Lower leg skin (tissue), 4 donors: ENCODE results near the gene COASY. TPM values are rescaled to one million over a fixed set of nuclear protein-coding genes. Genes with fewer than 3 reads are reported as not detected.

Experiments
- DNase-seq, 2 donors: peaks; one replicate each; pipeline ENCODE4 v3.0.0-alpha.2; 2019; ENCODE audit warnings: low spot score in 2 of 2
- H3K4me3 ChIP-seq: fragments of 200-600 bp; sonication (generic); 2 replicates; pipeline ENCODE4 v1.5.1; 2017; ENCODE audit warnings: mild to moderate bottlenecking, low read depth; ENCODE audit not compliant: poor library complexity, severe bottlenecking
- CTCF ChIP-seq, 3 donors: fragments of 450-650 bp; IDR thresholded peaks; one replicate each; pipeline ENCODE4 v1.5.1; 2016; ENCODE audit warnings: antibody characterized with exemption in 3 of 3, mild to moderate bottlenecking in 3 of 3, moderate library complexity in 2 of 3
- POLR2A ChIP-seq, 2 donors: fragments of 450-650 bp; IDR thresholded peaks; one replicate each; pipeline ENCODE4 v1.6.1; 2016 to 2017; ENCODE audit warnings: antibody characterized with exemption in 2 of 2, mild to moderate bottlenecking in 1 of 2, moderate library complexity in 1 of 2
- WGBS, 2 donors: methylation state at CpG; one replicate each; pipeline ENCODE4 v1.1.5; 2018; 5-methylcytosine and 5-hydroxymethylcytosine counted together
- intact Hi-C: fragments of 100-400 bp; cut with DNase I; formaldehyde crosslinking; loops from one replicate; pipeline ENCODE4 v1.15.0; 2023; ENCODE audit warnings: low total_unique reads
- microRNA-seq, 2 donors: library from miRNA; unstranded; fragments of <30 nt; microRNA quantifications; one replicate each; pipeline ENCODE4, GENCODE V29; 2016; ENCODE audit warnings: borderline replicate concordance in 2 of 2, borderline number of aligned reads in 1 of 2
- total RNA-seq, 4 donors: library from RNA; depleted of rRNA; stranded (reverse); fragments of >200 nt; gene quantifications; one replicate each; pipeline ENCODE4 v1.1.0, GENCODE V29; 2016

Gene COASY
- total RNA-seq, 4 donors from 2014 or later, result 32.4 to 49.5 (median 41.7) TPM

- intact Hi-C loops, result loop anchor here (2.0 kb wide), 1 partner anchor 68 kb away; the partner anchor contains the start of gene PLEKHH3
- no peak for DNase-seq
- no peak for TF ChIP-seq CTCF (IDR thresholded peaks at IDR 0.05)
- no peak for TF ChIP-seq POLR2A (IDR thresholded peaks at IDR 0.05)
Observed at GRCh38 chr17:42608305-42609181, 46.6 kb downstream of the COASY start.

GRCh38 chr17:42609182-42609813 is 47.4 kb downstream of the COASY start, which contains the start of the genes RETREG3 and TUBG1:
Gene RETREG3, minus strand, starts transcription at chr17:42609374. Its CDS starts 50 bp downstream, at chr17:42609324.
Gene TUBG1, plus strand, starts transcription at chr17:42609683. Its CDS starts 55 bp downstream, at chr17:42609738.
- H3K4me3 ChIP-seq, result peak within 1 kb of the TSS; percentile 98
- TF ChIP-seq POLR2A (IDR thresholded peaks at IDR 0.05) (peak in 1 of 2 donors; percentile 86), CTCF (IDR thresholded peaks at IDR 0.05) (no peak)
- DNase-seq, result peak; percentile 97 to 99
- intact Hi-C loops, result loop anchor here (2.0 kb wide), 1 partner anchor 68 kb away; the partner anchor contains the start of gene PLEKHH3
- 0% methylated on average over 4 to 43 of the region's 66 CpGs for WGBS, 2 donors

More at GRCh38 chr17:42608305-42609181, 46.6 kb downstream of the COASY start:
- H3K4me3 ChIP-seq, result peak overlapping the region; percentile 98
- WGBS, 2 donors, result 1% methylated on average over 30 of the region's 30 CpGs

- WGBS, 2 donors, result 6 to 14% methylated on average over 29 to 32 of the region's 42 CpGs
- peak overlapping the region; percentile 35 for H3K4me3 ChIP-seq
- DNase-seq, result peak in 1 of 2 donors; percentile 6
Observed at GRCh38 chr17:42609814-42610801, 48.2 kb downstream of the COASY start.

GRCh38 chr17:42612013-42612412 is 50.1 kb downstream of the COASY start:
- intact Hi-C loops, result no loop called here
- no peak for TF ChIP-seq CTCF (IDR thresholded peaks at IDR 0.05)
- TF ChIP-seq POLR2A (IDR thresholded peaks at IDR 0.05), result no peak
- peak in 1 of 2 donors; percentile 67 for DNase-seq
- no peak overlapping the region for H3K4me3 ChIP-seq
- 92 to 97% methylated on average over 4 of the region's 4 CpGs for WGBS, 2 donors

More at GRCh38 chr17:42609814-42610801, 48.2 kb downstream of the COASY start:
- intact Hi-C loops, result loop anchor here (2.0 kb wide), 1 partner anchor 67 kb away; the partner anchor contains the start of gene PLEKHH3

- no peak overlapping the region for H3K4me3 ChIP-seq
- intact Hi-C loops, result no loop called here
- no peak for TF ChIP-seq POLR2A (IDR thresholded peaks at IDR 0.05)
- TF ChIP-seq CTCF (IDR thresholded peaks at IDR 0.05), result no peak
- 97 to 98% methylated on average over 12 to 17 of the region's 17 CpGs for WGBS, 2 donors
- DNase-seq, result peak in 1 of 2 donors; percentile 83
Observed at GRCh38 chr17:42613699-42614295, 51.8 kb downstream of the COASY start.

Small RNA genes within 50 kb of the gene (microRNA-seq; reads per million reads assigned to microRNA genes)
- 8.5 to 9.5 reads per million in 2 donors for gene MIR5010

Other genes with a start within 250 kb of the COASY start
- gene STAT3, start 173.7 kb upstream of the COASY start, total RNA-seq, result 100 to 1,000 TPM; 109 to 149 (median 124) TPM
- gene CAVIN1, start 138.9 kb upstream of the COASY start, total RNA-seq, result 100 to 1,000 TPM; 171 to 336 (median 255) TPM
- 10 to 100 TPM; 87.6 to 95.3 (median 91.3) TPM for gene ATP6V0A1, start 103.3 kb upstream of the COASY start, total RNA-seq
- gene NAGLU, start 25.9 kb upstream of the COASY start, total RNA-seq, result 10 to 100 TPM; 32.9 to 50.5 (median 36.7) TPM
- gene HSD17B1, start 9.2 kb upstream of the COASY start, total RNA-seq, result 1 to 10 TPM; 2.3 to 6.6 (median 4.6) TPM
- 10 to 100 TPM; 37.8 to 43.2 (median 39.3) TPM for gene MLX, start 5.0 kb downstream of the COASY start, total RNA-seq
- gene PSMC3IP, start 15.6 kb downstream of the COASY start, total RNA-seq, result 1 to 10 TPM in 2 of 4 donors, under 1 TPM in 2; 0.67 to 3.6 (median 1.8) TPM
- gene RETREG3, start 47.2 kb downstream of the COASY start, total RNA-seq, result 100 to 1,000 TPM in 1 of 4 donors, 10 to 100 TPM in 3; 69.4 to 106 (median 84.3) TPM
- gene TUBG1, start 47.5 kb downstream of the COASY start, total RNA-seq, result 10 to 100 TPM; 54.4 to 61.1 (median 56.7) TPM
- gene TUBG2, start 97.1 kb downstream of the COASY start, total RNA-seq, result 10 to 100 TPM; 10.6 to 19.3 (median 13.7) TPM
- gene PLEKHH3, start 114.8 kb downstream of the COASY start, total RNA-seq, result 10 to 100 TPM; 36.1 to 66.6 (median 44.0) TPM
- 1 to 10 TPM in 2 of 4 donors, not detected in 2; 1.4 to 1.6 TPM for gene CCR10, start 119.7 kb downstream of the COASY start, total RNA-seq
- gene CNTNAP1, start 120.4 kb downstream of the COASY start, total RNA-seq, result 1 to 10 TPM in 1 of 4 donors, under 1 TPM in 3; 0.13 to 1.5 (median 0.65) TPM
- gene EZH1, start 182.9 kb downstream of the COASY start, total RNA-seq, result 10 to 100 TPM; 32.7 to 71.9 (median 43.9) TPM
- gene RAMP2, start 199.1 kb downstream of the COASY start, total RNA-seq, result 10 to 100 TPM in 3 of 4 donors, 1 to 10 TPM in 1; 9.6 to 34.2 (median 12.0) TPM
- gene VPS25, start 211.3 kb downstream of the COASY start, total RNA-seq, result 10 to 100 TPM; 39.2 to 79.8 (median 61.0) TPM
- 1 to 10 TPM in 1 of 4 donors, under 1 TPM in 1, not detected in 2; 0.62 to 1.0 TPM for gene WNK4, start 218.5 kb downstream of the COASY start, total RNA-seq
- gene COA3, start 236.6 kb downstream of the COASY start, total RNA-seq, result 10 to 100 TPM; 40.7 to 64.0 (median 61.1) TPM
- 1 to 10 TPM in 1 of 4 donors, under 1 TPM in 1, not detected in 2; 0.17 to 1.4 TPM for gene CNTD1, start 236.7 kb downstream of the COASY start, total RNA-seq